ENCODE measurements around the gene TSPAN4. TPM values are rescaled to one million over a fixed set of nuclear protein-coding genes. Genes with fewer than 3 reads are reported as not detected.

TSPAN4 gene
- total RNA-seq, 1 donor from 2014 or later, result 175 TPM

- Mint-ChIP-seq H3K27ac (ENCODE audit: unreplicated experiment) (peak overlapping the region; percentile 96), H3K27me3 (ENCODE audit: unreplicated experiment) (no peaks in the 10 kb centered on the region), H3K4me1 (ENCODE audit: unreplicated experiment) (peaks cover 56% of the 10 kb centered on the region), H3K36me3 (ENCODE audit: unreplicated experiment) (peaks cover 6% of the 10 kb centered on the region), H3K4me3 (ENCODE audit: unreplicated experiment) (peak overlapping the region; percentile 73), H3K9me3 (ENCODE audit: unreplicated experiment) (no peaks in the 10 kb centered on the region)
- TF ChIP-seq CTCF (IDR thresholded peaks at IDR 0.05), result peak; percentile 23
- DNase-seq (ENCODE audit: extremely low spot score, unreplicated experiment), result peak; percentile 97
These were observed 2.3 kb downstream of the TSPAN4 start for GRCh38 chr11:844693-845644.

GRCh38 chr11:845872-846495 is 3.3 kb downstream of the TSPAN4 start:
- peak overlapping the region; percentile 96 for H3K27ac Mint-ChIP-seq (ENCODE audit: unreplicated experiment)
- DNase-seq (ENCODE audit: extremely low spot score, unreplicated experiment), result no peak
- peak overlapping the region; percentile 40 for H3K4me3 Mint-ChIP-seq (ENCODE audit: unreplicated experiment)
- no peak for TF ChIP-seq CTCF (IDR thresholded peaks at IDR 0.05)
- H3K4me1 Mint-ChIP-seq (ENCODE audit: unreplicated experiment), result peaks cover 48% of the 10 kb centered on the region
- no peaks in the 10 kb centered on the region for H3K36me3 Mint-ChIP-seq (ENCODE audit: unreplicated experiment)
- H3K9me3 Mint-ChIP-seq (ENCODE audit: unreplicated experiment), result no peaks in the 10 kb centered on the region
- H3K27me3 Mint-ChIP-seq (ENCODE audit: unreplicated experiment), result no peaks in the 10 kb centered on the region

- DNase-seq (ENCODE audit: extremely low spot score, unreplicated experiment), result no peak
- Mint-ChIP-seq H3K36me3 (ENCODE audit: unreplicated experiment) (no peaks in the 10 kb centered on the region), H3K27me3 (ENCODE audit: unreplicated experiment) (no peaks in the 10 kb centered on the region), H3K27ac (ENCODE audit: unreplicated experiment) (peak overlapping the region; percentile 96), H3K4me3 (ENCODE audit: unreplicated experiment) (peak overlapping the region; percentile 45), H3K9me3 (ENCODE audit: unreplicated experiment) (no peaks in the 10 kb centered on the region), H3K4me1 (ENCODE audit: unreplicated experiment) (peaks cover 45% of the 10 kb centered on the region)
- no peak for TF ChIP-seq CTCF (IDR thresholded peaks at IDR 0.05)
These were observed 3.9 kb downstream of the TSPAN4 start for GRCh38 chr11:846496-847098.

DNA sequence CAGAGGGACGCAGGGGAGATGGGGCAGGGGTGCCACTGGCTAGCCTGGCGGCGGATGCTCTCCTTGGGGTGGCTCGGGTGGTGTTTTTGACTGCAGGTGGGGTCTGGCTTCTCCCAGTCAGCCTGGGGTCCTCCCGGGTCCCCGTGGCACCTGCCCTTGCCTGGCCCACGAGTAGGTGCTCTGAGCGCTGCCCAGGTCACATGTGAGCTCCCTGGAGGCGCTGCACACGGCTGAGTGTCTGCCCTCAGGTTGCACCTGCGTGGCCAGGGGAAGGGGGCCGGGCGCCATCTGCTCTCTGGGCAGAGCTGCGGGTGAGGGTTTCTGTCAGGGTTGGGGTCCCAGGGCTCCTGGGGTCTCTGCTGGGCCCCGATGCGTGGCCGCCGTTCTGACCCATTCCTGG is 5.2 kb downstream of the TSPAN4 start:
- H3K4me3 Mint-ChIP-seq (ENCODE audit: unreplicated experiment), result no peak overlapping the region
- no peaks in the 10 kb centered on the region for H3K27me3 Mint-ChIP-seq (ENCODE audit: unreplicated experiment)
- DNase-seq (ENCODE audit: extremely low spot score, unreplicated experiment), result no peak
- no peak for TF ChIP-seq CTCF (IDR thresholded peaks at IDR 0.05)
- peaks cover 50% of the 10 kb centered on the region for H3K4me1 Mint-ChIP-seq (ENCODE audit: unreplicated experiment)
- H3K9me3 Mint-ChIP-seq (ENCODE audit: unreplicated experiment), result no peaks in the 10 kb centered on the region
- H3K36me3 Mint-ChIP-seq (ENCODE audit: unreplicated experiment), result no peaks in the 10 kb centered on the region
- H3K27ac Mint-ChIP-seq (ENCODE audit: unreplicated experiment), result no peak overlapping the region
